Karpas-422 (cell line): Measurements from ENCODE around the gene NFE2. TPM values are rescaled to one million over a fixed set of nuclear protein-coding genes. Genes with fewer than 3 reads are reported as not detected.

Experiments used
- DNase-seq: peaks from one replicate; pipeline ENCODE4 v3.0.0-alpha.2; 2015
- H2AFZ ChIP-seq: fragments of 200-600 bp; sonication (generic); 2 replicates; pipeline ENCODE4 v1.6.1; 2014; ENCODE audit warnings: antibody characterized with exemption, low read length, mixed read lengths
- H3K27ac ChIP-seq: fragments of 200-600 bp; sonication (generic); 2 replicates; pipeline ENCODE4 v1.5.1; 2014; ENCODE audit warnings: mild to moderate bottlenecking, low read length, moderate library complexity
- H3K27me3 ChIP-seq: fragments of 200-600 bp; sonication (generic); 2 replicates; pipeline ENCODE4 v1.6.1; 2014; ENCODE audit warnings: low read length, mixed read lengths
- H3K36me3 ChIP-seq: fragments of 200-600 bp; sonication (generic); 2 replicates; pipeline ENCODE4 v1.6.1; 2014; ENCODE audit warnings: low read length, mixed read lengths; ENCODE audit not compliant: insufficient read depth
- H3K4me1 ChIP-seq: fragments of 200-600 bp; sonication (generic); 2 replicates; pipeline ENCODE4 v1.6.1; 2014; ENCODE audit warnings: mild to moderate bottlenecking, low read length, mixed read lengths
- H3K4me2 ChIP-seq: fragments of 200-600 bp; sonication (generic); 2 replicates; pipeline ENCODE4 v1.6.1; 2014; ENCODE audit warnings: low read length, low read depth, mild to moderate bottlenecking; ENCODE audit not compliant: poor library complexity, severe bottlenecking
- H3K4me3 ChIP-seq: fragments of 200-600 bp; sonication (generic); 2 replicates; pipeline ENCODE4 v1.5.1; 2014; ENCODE audit warnings: mild to moderate bottlenecking, antibody characterized with exemption, low read length, mixed read lengths
- H3K79me2 ChIP-seq: fragments of 200-600 bp; sonication (generic); 2 replicates; pipeline ENCODE4 v1.6.1; 2014; ENCODE audit warnings: mild to moderate bottlenecking, low read length, mixed read lengths
- H3K9ac ChIP-seq: fragments of 200-600 bp; sonication (generic); 2 replicates; pipeline ENCODE4 v1.6.0; 2014; ENCODE audit warnings: low read length
- H3K9me2 ChIP-seq: fragments of 200-600 bp; sonication (generic), shearing (Covaris generic); replicated peaks from 2 replicates; pipeline ENCODE4 v1.6.0; 2014; ENCODE audit warnings: mild to moderate bottlenecking, low read length, moderate library complexity; ENCODE audit not compliant: insufficient read depth
- H3K9me3 ChIP-seq: fragments of 300-700, 200-600 bp; sonication (generic); 2 replicates; pipeline ENCODE4 v1.6.1; 2014; ENCODE audit warnings: low read length, mixed read lengths
- H4K20me1 ChIP-seq: fragments of 200-600 bp; sonication (generic); 2 replicates; pipeline ENCODE4 v1.6.1; 2014; ENCODE audit warnings: mild to moderate bottlenecking, antibody characterized with exemption, low read length, low read depth; ENCODE audit not compliant: insufficient read depth
- total RNA-seq: library from RNA; depleted of rRNA; stranded (reverse); fragments of >200 nt; shearing (Covaris generic); gene quantifications from 2 replicates; pipeline ENCODE4 v1.2.3, GENCODE V29; 2014; ENCODE audit warnings: low replicate concordance; rRNA removed

The NFE2 gene
- not detected in 2 replicates for total RNA-seq

DNA sequence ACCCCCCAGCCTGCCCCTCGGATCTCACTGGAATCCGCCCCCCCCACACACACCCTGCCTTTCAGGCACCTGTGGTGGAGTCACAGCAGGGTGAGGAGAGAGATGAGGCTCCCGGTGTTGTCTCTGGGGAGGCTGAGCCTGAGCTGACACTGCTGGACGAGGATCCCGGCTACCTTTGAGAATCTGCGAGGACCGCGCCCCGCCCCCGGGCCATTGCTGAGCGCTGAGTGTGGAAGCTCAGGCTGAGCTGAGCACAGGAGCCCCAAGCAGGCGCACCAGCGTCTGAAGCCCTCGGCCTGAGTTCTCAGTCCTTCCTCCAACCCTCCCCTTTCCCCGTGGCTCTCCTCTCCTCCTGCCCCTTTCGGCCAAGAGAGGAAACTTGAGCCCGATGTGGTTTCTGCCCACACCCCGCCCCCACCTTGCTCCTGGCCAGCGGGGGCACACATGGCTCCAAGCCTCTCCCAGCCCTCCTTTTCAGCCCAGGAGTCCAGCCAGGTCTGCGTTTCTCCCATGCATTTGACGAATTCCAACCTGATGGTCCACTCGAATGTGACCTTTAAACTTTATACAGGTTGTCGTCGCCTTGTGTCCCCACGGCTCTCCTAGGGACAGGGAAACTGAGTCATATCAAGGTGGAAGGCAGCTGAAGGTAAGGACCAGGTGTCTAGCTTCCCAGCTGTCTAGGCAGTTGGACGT, at the start of gene NFE2:
TSS of gene NFE2 (minus strand) at position 284 of the 696 bp plus-strand sequence. CDS start 5,767 bp downstream, outside the sequence.
- 0 out of 2 replicates have a peak within 1 kb of the TSS, but pooled peaks have one; percentile 4 for H3K9ac ChIP-seq
- no peak within 1 kb of the TSS for H2AFZ ChIP-seq
- no peaks in the 10 kb centered on the region for H3K9me3 ChIP-seq
- peak within 1 kb of the TSS; percentile 30 for H3K4me2 ChIP-seq
- no peaks in the 10 kb centered on the region for H3K36me3 ChIP-seq
- peaks cover 33% of the 10 kb centered on the region for H3K4me1 ChIP-seq
- DNase-seq, result peak; percentile 56
- no peaks in the 10 kb centered on the region for H4K20me1 ChIP-seq
- H3K79me2 ChIP-seq, result no peaks in the 10 kb centered on the region
- no peak within 1 kb of the TSS for H3K27ac ChIP-seq
- no peaks in the 10 kb centered on the region for H3K27me3 ChIP-seq
- H3K4me3 ChIP-seq, result no peak within 1 kb of the TSS
- no peaks in the 10 kb centered on the region for H3K9me2 ChIP-seq

DNA sequence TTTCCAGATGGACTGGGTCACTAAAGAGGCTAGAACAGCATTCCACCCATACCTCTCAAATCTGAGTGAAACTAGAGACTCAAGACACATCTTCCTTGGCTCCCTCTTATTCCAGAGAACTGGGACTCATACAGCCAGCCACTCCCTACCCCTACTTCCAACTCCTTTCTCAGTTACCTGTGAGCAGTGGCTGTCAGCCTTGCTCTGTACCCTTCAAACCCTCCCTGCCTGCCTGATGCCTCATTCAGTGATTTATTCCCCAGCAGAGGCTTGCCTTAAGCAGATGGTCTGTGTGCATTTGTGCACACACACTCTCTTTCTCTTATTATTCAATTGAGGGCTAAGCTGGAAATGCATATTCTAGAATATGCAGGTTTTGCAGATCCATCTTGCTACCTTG, 48.9 kb upstream of the NFE2 start:
- Histone ChIP-seq H2AFZ (no peak overlapping the region), H3K4me2 (peak overlapping the region; percentile 23), H3K27ac (0 out of 2 replicates have a peak overlapping the region, but pooled peaks have one; percentile 58), H3K79me2 (no peaks in the 10 kb centered on the region), H3K4me3 (no peak overlapping the region), H4K20me1 (no peaks in the 10 kb centered on the region), H3K9ac (peak overlapping the region; percentile 38), H3K36me3 (peaks cover 23% of the 10 kb centered on the region), H3K4me1 (peaks cover 23% of the 10 kb centered on the region), H3K27me3 (no peaks in the 10 kb centered on the region), H3K9me3 (no peaks in the 10 kb centered on the region), H3K9me2 (no peaks in the 10 kb centered on the region)
- no peak for DNase-seq

DNA sequence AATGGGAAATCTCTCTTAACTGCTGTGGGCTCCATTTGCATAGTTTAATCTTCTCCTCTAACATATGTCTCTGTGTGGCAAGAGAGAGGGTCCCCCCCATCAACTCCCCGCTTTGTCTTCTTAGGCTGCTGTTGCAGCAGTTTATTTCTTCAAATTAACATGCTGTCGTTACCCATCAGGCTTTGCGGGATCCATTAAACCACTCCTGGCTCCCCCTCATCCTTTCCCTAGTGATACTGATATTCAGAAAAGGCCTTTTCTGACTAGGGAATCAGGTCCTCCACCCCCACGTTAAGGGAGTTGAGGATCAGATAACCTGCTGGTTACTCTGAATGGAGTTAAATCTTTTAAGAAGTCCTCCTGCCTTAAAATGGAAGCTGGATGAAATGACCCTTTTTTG, 48.2 kb upstream of the NFE2 start:
- H3K36me3 ChIP-seq, result peaks cover 24% of the 10 kb centered on the region
- no peak overlapping the region for H2AFZ ChIP-seq
- no peak overlapping the region; the same call in 1 of the 2 replicates for H3K9ac ChIP-seq
- no peaks in the 10 kb centered on the region for H4K20me1 ChIP-seq
- H3K9me3 ChIP-seq, result no peaks in the 10 kb centered on the region
- peaks cover 23% of the 10 kb centered on the region for H3K4me1 ChIP-seq
- no peak overlapping the region for H3K4me3 ChIP-seq
- no peak overlapping the region for H3K27ac ChIP-seq
- DNase-seq, result no peak
- H3K9me2 ChIP-seq, result no peaks in the 10 kb centered on the region
- no peaks in the 10 kb centered on the region for H3K27me3 ChIP-seq
- H3K79me2 ChIP-seq, result no peaks in the 10 kb centered on the region
- no peak overlapping the region for H3K4me2 ChIP-seq

DNA sequence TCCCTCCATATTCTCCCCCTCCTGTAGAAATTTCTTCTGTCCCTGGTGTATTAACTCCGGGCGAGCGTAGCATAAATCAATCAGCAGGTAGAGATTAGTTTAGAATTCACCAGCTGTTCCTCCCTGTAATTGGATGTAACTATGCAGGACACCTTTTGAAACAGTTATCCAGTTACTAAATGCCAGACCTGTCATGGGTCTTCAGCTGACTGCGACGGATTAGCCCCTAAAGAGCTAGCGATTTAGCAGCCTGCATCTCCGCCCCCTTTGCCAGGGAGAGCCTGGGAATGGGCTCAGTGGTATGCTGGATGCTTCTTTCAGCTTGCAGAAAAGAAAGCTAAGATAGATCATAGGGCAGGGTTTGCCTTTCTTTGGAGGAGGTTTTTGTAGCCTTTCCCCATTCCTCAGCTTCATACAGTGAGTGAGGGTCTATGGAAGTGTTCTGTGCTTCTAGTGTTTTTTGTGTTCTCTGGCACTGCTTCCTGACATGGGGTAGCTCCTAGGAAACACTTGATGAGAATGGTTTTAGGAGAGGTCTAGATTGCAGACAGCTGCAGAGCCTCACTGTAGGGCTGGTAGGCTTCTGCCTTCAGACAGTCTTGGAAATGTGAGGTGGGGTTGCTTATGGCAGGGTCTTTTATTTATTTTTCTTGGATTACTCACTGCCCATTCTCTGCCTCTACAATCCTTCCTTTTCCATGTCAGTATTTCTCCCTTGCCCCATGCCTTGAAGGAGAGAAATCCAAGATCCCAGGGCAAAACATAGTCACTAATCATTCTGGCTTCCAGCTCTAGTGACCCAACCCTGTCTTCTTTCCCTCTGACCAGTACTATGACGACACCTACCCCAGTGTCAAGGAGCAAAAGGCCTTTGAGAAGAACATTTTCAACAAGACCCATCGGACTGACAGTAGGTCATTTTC, 40.8 kb upstream of the NFE2 start:
- no peak overlapping the region for H3K27ac ChIP-seq
- no peaks in the 10 kb centered on the region for H3K9me3 ChIP-seq
- H4K20me1 ChIP-seq, result no peaks in the 10 kb centered on the region
- H3K4me2 ChIP-seq, result no peak overlapping the region
- no peak overlapping the region for H3K4me3 ChIP-seq
- H3K36me3 ChIP-seq, result peaks cover 16% of the 10 kb centered on the region
- H3K79me2 ChIP-seq, result peaks cover 9% of the 10 kb centered on the region; the same call in 1 of the 2 replicates
- H2AFZ ChIP-seq, result no peak overlapping the region
- H3K9ac ChIP-seq, result no peak overlapping the region
- H3K27me3 ChIP-seq, result no peaks in the 10 kb centered on the region
- H3K4me1 ChIP-seq, result peaks cover 5% of the 10 kb centered on the region
- DNase-seq, result no peak
- H3K9me2 ChIP-seq, result no peaks in the 10 kb centered on the region

DNA sequence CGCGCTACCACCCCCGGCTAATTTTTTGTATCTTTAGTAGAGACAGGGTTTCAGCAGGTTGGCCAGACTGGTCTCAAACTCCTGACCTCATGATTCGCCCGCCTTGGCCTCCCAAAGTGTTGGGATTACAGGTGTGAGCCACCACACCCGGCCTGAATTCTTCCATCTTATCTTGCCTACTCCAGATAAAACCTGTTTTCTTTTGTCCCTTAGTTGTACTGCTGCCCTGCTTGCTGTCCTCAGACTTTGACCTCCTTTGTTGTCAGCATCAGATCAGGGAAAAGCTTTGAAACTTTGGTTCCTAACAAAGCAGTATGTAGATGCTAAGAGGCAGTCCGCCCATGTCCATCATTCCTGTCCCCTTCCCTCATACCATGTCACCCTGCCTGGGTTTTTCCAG, 40.0 kb upstream of the NFE2 start:
- Histone ChIP-seq H3K9me3 (no peaks in the 10 kb centered on the region), H3K4me1 (peaks cover 9% of the 10 kb centered on the region), H3K9ac (no peak overlapping the region), H4K20me1 (no peaks in the 10 kb centered on the region), H3K27me3 (no peaks in the 10 kb centered on the region), H3K27ac (no peak overlapping the region), H3K9me2 (no peaks in the 10 kb centered on the region), H3K79me2 (peaks cover 9% of the 10 kb centered on the region; the same call in 1 of the 2 replicates), H2AFZ (no peak overlapping the region), H3K36me3 (peaks cover 16% of the 10 kb centered on the region), H3K4me3 (no peak overlapping the region), H3K4me2 (no peak overlapping the region)
- DNase-seq, result no peak

DNA sequence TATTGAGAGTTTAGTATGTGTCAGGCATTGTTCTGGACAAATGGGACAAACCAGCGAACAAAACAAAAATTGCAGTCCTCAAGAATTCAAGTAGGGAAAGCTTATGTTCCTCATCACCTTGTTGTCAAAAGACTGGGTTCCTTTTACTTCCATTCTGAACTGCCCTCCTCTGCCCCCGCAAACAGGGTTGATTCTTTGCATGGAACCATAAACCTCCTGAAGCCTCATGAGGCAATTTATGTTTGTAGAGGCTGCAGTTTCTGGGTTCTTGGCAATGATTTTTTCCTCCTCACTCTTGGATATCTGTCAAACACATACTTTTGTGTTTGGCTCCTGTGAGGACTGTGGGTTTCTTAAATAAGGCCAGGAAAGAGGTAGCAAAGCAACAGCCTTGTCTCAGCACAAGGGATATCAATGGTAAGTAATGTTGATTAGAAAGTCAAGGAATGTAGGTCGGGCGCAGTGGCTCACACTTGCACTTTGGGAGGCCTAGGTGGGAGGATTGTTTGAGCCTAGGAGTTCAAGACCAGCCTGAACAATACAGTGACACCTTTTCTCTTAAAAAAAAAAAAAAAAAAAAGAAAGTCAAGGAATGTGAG, 38.0 kb upstream of the NFE2 start:
- no peak overlapping the region for H3K9ac ChIP-seq
- H3K4me1 ChIP-seq, result peaks cover 9% of the 10 kb centered on the region
- no peaks in the 10 kb centered on the region for H3K9me3 ChIP-seq
- peaks cover 13% of the 10 kb centered on the region for H3K36me3 ChIP-seq
- DNase-seq, result no peak
- H2AFZ ChIP-seq, result no peak overlapping the region
- no peaks in the 10 kb centered on the region for H3K27me3 ChIP-seq
- no peak overlapping the region for H3K4me3 ChIP-seq
- H4K20me1 ChIP-seq, result no peaks in the 10 kb centered on the region
- H3K27ac ChIP-seq, result no peak overlapping the region
- H3K79me2 ChIP-seq, result peaks cover 9% of the 10 kb centered on the region; the same call in 1 of the 2 replicates
- no peaks in the 10 kb centered on the region for H3K9me2 ChIP-seq
- H3K4me2 ChIP-seq, result no peak overlapping the region

DNA sequence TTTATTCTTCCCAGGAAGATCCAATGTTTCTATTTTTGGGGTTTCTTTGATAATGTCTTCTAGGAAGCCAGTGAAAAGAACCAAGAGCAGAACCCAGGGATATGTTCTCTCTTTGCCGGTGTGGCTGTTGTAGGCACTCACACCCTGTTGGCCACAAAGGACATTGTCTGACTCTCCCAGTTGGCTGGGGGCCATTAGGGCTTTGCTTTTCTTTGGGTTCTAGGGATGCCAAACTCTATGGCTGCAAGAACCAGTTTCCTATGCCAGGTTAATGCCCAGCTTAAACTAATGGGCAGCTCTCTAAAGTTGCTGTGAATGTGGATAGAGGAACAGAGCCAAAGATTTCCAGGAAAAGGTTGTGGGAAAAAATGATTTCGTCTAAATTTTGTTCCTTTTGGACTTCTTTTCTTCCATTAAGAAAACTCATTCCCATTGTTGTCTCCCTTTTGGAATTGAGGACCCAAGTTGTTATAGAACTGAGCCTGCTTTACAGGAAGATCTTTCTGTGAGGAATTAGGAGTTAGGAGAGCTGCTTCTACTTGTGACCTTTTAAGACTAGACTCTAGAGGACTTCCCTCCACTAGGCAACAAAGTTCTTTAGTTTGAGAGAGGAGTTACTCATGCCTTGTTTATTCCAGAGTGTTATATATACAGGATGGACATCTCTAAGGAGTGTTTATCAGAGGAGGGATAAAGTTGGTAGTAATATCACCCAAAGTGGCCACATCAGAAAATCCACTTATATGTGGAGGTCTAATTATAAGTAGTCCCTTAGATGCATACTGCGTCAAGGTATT, 37.2 kb upstream of the NFE2 start:
- Histone ChIP-seq H3K9me3 (no peaks in the 10 kb centered on the region), H4K20me1 (no peaks in the 10 kb centered on the region), H3K79me2 (peaks cover 15% of the 10 kb centered on the region), H3K36me3 (peaks cover 5% of the 10 kb centered on the region; the same call in 1 of the 2 replicates), H3K9me2 (no peaks in the 10 kb centered on the region), H3K4me2 (no peak overlapping the region), H2AFZ (no peak overlapping the region), H3K27me3 (no peaks in the 10 kb centered on the region), H3K9ac (no peak overlapping the region), H3K4me1 (peaks cover 6% of the 10 kb centered on the region), H3K27ac (no peak overlapping the region), H3K4me3 (no peak overlapping the region)
- no peak for DNase-seq
